OCI-M1 (cell line): Measurements from ENCODE around the gene FHOD3.
"Not testable (repeated sequence)": the region's sequence is repeated elsewhere in the genome, so short reads cannot be mapped to it uniquely, and the experiment has no call there.

Experiments used
- DNase-seq: peaks from one replicate; lab custom pipeline; 2025; lab: John Stamatoyannopoulos, UW

Gene FHOD3

DNA sequence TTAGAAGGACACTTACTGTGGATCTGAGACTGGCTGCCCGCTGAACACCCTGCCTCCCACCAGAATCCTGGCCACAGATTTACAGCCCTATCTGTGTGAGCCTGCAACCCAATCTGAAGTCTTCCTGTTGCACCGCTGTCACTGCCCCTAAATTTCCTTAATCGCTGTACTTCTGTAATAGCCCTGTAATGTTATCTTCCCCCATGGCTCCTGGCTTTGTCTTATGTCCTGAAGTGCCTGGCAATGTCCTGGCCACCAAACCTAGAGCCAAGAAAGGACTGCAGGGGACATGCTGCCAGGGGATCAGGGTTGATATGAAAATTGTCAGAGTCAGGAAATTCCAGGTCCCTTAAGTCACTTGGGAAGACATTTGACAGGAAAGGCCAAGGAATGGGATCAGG is 52.7 kb downstream of the FHOD3 start:
- no peak for DNase-seq

DNA sequence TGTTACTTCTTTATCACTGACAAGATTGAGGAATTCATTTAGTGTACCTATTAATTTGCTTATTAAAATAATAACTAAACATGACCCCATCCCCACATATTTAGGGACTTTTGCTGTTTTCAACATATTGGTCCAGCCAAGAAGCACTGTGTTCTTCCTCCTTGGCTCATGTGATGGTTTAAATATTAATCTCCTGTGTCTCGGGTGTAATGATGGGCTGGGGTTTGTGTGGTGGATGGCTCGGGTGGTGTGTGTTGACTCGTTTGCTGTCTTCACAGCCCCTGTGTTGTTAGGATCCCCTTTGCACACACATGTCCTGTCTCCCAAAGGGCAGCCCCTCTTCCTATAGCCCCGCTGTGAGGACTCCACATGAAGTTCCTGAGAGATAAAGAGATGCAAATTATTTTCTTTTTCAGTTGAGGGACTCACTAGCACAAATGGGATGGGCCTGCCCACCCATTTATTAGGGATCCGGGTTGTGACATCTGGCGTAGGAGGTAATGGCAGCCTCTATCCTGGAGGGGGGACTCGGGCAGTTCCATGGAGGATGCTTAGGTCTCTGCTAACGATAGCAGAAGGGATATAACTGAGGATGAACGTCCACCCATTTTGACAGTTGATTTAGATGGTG is 53.4 kb downstream of the FHOD3 start:
- DNase-seq = no peak

DNA sequence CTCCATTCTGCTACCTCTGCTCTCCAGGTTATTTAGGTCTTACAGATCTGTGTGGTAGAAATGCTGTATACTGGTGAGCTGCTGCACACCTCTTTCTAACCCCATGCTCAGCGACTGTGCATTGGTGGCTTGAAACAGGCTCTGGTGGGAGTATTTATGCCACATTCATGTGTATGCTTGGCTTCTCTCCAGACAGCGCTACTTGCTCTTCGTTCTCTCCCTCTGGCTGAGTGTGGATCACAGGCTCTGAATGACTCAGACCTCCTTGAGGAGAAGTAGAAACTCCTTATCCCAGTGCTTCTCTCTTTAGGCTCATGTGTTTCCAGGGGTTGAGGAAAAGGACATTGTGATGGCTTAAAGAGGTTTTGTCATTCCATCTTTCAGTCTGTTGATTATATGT is 54.9 kb downstream of the FHOD3 start:
- DNase-seq = no peak

DNA sequence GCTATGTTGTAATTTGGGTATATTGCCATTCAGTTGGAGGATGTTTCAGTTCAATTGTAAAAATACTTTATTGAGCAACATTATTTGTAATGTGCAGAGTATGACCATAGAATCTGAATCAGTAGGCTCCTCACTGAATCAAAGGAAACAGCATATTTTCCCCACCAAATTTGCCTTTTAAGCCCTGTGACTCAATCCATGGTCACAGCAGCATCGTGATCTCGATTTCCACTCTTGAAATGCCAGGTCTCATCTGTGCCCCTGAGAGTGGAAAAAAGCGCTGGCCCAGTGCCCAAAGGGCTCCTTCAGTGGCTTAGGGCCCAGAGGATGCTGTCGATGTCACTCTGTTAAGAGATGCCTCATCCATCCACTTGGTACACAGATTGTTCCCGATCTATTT is 57.5 kb downstream of the FHOD3 start:
- no peak for DNase-seq

DNA sequence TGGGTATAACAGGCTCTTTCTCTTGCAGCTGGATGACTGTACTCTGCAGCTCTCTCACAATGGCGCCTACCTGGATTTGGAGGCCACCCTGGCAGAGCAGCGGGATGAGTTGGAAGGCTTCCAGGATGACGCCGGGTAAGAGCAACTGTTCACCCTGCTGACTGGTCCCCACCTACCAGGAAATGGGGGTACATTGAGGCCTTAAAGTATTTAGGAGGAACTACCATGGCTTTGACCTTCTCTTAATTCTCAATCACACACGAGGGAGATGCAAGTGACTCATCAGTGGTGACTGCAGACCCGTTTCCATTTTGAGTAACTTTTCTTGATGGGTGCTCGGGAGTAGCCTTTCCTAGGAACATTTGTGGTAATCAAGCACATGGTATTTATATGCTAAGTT is 58.0 kb downstream of the FHOD3 start:
- no peak for DNase-seq

DNA sequence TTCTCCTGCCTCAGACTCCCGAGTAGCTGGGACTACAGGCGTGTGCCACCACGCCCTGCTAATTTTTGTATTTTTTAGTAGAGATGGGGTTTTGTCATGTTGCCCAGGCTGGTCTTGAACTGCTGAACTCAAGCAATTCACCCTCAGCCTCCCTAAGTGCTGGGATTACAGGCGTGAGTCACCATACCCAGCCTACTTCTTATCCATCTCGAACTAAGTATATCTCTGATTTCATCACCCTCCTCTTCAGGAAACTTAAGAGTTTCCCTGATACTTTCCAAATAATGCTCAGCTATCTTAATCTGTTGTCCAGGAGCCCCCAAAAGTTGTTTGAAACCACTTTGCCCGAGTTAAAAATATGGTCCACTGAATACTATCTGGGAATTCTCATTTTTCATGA is 59.2 kb downstream of the FHOD3 start:
- DNase-seq = not testable (repeated sequence)

DNA sequence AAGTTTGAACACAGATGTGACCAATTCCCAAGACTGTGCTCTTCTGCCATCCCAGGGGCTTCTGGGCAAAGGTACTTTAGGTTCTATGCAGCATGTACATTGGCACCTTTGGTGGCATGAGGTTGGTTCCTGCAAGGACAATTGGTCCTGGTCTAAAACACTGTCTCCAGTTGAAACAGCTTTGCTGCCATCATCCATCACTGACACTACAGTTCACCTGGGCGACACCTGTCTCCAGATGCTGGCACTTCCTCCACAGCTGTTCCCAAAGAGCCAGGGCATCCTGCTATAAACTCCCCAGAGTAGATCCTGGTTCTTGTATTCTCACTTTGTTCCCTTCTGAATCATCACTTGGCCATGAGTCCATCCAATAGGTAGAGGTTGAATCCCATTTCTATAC is 60.6 kb downstream of the FHOD3 start:
- no peak for DNase-seq

DNA sequence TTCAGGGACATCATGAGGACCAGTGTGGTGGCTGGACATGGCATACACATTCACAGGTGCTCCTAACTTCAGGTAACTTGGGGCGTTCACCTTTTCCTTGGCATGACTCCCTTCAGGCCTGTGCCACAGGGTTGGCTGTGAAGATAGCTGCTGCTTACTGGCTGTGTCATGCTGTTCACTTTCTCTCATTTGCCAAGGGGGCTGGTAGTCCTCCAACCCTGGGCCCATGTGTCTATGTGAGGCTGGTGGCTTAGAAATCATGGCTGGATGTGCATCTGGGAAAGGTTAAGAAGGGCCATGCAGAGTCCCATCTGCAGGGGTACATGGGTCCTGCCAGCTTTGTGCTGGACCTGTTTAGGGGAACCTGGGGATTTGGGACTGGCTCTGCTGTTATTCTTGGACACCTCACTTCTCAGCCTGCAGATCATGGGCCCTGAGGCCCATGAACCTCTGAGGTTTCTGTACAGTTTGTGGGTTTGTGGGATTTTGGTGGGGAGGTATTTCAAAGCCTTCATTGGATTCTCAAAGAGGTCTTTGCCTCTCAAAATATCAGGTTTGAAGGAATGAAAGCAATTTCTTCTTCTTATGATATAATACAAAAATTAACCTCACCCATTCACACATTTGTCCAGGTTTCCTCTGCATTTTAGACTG is 62.9 kb downstream of the FHOD3 start:
- DNase-seq = no peak

DNA sequence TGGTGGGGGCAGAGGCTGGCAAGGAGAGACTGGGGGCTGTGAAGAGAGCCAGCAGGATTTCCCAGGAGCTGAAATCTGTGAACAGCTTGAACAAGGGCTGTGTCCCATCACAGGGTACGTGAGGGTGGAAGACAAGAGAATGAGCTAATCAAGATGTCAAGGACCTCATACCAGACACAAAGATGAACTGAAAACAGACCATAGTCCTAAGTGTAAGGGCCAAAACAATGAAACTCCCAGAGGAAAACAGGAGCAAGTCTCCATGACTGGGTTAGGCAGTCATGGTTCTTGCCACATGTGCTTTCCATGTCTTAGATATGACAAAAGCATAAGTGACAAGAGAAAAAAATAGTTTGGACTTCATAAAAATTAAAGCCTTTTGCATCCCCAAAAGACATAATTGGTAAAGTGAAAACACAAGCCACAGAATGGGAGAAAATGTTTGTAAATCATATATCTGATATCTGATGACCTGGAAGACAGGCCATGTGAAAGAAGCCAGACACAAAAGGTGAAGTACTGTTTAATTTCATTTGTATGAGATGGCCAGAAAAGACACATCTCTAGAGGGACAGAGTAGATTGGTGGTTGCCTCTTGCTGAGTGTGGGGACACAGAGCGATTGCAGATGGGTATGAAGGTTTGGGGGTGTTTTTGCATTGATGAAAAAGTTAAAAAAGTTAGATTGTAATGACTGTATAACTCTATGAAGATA is 67.6 kb downstream of the FHOD3 start:
- DNase-seq = no peak

DNA sequence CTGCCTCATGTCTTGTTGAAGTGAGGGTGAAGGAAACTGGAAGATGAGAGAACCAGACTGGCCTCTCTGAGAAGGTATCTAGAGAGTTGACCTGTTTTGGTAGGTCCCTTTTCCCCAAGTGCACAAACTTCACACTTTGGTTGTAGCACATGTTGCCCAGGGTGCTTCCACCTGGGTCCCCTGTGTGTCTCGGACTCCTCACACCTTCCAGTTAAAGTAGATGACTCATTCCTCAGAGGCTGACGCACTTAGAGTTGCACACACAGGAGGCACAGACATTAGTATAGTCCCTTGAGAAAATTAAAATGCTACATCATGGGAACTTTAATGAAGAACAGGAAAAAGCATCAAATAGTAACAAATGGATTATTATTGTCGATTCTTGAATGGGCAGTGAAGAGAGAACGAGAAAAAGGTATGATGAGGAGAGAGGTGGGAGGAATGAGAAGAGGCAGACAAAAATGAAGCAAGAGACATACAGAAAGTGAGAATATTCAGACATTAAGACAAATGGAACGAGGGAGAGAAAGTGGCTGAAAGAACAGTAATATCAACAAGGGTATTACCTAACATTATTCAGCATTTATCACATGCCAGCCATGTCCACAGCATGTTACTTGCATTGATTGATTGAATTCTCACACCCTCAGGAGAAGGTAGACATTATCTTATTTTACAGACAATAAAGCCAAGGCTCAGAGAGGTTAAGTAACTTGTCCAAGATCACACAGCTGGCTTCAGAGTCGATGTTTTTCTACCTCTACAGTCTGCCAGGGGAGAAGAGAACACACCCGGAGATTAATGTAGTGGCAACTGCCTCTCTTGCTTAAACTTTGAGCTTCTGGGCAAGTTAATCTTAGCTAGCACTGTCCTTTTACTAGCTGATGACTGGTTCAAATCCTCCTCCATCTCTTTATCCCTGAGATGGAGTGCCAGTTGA is 68.6 kb downstream of the FHOD3 start:
- DNase-seq = no peak

DNA sequence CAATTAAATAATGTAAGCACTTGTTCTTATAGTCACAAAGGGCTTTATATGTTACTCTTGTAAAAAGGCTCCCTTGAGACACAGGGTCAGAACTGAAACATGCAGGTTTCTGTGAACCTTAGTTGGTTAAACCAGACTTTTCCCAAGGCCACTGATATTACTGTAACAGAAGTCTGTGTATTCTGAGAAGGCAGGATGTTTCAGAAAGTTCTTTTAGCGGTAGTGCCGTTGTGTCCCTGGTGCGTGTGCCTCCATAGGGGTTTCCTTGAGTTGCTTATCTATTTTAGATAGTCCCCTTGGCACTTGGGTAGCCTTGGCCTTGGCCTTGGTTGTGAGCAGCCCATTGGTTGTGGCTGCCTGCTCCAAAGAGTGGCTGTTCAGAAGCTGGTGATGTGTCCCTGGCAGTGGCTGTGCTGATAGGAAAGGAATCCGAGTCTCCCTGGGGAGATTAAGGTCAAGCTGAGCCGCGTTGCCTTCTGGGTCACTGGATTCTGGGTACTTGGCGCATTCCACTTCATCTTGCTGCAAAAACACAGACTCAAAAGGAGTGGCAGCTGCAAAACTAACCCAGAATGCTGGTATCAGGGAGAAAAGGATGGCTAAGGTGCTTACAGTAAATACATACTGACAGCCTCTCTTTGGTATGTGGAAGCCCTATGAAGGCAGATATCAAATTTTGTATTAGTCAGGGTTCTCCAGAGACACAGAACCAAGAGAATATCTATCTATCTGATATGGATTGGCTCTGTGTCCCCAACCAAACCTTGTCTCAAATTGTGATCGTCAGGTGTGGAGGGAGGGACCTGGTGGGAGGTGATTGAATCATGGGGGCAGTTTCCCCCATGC is 69.7 kb downstream of the FHOD3 start:
- no peak for DNase-seq

DNA sequence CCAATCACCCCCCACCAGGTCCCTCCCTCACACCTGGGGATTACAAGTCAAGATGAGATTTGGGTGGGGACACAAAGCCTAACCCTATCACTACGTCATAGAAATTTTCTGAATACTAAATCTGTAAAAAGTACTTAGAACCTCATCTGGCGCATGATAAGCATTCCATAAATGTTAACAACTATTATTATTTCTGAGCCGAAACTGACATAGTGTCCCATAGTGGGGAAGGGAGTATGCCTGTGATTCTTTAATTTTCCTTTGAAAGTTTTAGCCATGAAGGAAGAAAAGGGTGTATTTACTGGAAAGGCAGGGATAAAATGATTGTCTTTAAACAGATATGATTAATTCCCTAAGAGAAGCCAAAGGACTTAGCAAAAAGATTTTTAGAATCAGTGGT is 71.4 kb downstream of the FHOD3 start:
- no peak for DNase-seq

DNA sequence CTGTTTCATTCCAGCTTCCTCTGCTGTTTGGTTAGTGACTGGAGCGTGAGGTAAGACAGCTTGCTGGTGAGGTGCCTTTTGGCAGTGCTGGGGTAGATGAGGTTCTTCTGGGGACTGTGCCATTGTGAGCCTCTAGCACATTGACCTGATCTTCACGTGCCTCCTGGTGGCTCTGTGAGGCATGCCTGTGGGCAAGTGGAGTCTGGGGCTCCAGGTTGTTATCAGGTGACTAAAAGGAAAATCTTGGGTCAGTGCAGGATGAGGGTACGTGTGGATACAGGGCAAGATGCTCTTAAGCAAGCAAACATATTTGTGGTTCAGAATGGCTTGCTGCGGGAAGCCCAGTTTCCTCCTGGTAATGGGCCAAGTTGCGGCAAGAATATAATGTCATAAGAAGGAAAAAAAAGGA is 75.4 kb downstream of the FHOD3 start:
- DNase-seq = peak; percentile 2

DNA sequence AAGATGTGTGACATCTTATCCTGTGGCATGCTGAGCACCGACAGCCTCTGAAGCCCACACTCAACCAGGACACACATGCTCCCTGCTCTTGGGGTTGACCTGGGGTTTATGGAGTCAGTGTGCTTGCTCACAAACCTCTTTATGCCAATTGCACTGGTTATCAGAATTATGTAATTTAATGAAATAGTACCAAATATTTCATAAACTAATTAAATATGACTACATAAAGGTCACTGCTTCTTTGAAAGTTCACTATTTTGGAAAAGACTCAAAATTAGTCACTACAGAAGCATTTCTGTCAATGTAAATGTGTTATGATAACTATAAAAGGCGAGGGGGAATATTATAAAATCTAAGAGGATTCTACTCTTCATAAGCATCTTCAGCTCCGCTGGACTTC is 76.7 kb downstream of the FHOD3 start:
- no peak for DNase-seq

DNA sequence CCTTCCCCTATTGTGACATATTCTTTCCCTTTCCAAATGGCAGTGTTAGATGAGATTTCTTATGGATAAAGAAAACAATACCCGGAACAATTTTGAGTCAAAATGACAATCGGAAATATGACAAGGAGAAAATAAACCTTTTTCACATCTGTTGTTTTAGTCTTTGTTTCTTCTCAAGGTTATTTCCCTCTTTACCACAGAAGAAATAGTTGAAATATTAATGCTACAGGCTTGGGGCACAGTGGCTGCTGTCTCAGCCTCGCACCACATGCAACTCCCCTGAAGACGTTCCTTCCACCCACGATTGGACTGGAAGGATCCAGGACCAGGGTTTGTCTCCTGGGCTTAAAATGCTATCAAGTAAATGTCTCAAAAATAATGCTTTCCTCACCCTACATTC is 77.6 kb downstream of the FHOD3 start:
- DNase-seq = no peak

DNA sequence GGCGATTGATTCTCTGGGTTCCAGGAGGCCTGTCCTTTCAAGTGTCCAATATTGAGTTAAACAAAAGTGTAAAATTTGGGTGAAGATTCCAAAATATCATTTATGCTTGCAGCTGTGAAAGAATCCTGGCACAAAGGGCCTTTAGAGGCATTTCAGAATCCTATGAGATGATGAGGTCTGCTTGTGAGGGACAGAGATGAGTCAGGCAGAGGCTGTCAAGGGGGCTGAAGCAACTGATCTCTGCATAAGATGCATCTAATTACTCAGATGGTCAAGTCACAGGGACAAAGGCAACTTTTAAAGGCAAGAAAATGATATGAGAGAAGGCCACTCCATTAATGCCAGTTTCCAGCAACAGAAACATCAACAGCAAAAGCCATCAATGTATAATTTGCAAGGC is 78.8 kb downstream of the FHOD3 start:
- no peak for DNase-seq

DNA sequence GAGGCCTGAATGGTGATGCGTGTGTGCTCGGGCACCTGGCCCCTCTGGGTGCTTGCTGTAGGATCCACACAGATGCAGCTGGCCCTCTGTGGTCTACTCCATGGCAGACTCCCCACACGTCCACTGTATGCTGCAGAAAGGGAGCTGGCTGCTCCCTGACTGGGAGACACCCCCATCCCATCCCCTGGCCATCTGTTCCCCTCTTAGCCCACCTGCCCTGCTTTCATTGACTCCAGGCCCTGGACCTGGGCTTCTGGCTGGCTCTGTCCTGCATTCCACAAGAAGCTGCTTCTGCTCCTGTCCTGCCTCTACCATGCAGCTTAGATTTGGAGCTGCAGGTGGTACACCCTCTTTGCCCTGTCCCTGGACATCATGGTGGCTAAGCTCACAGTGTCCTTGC is 80.1 kb downstream of the FHOD3 start:
- no peak for DNase-seq

DNA sequence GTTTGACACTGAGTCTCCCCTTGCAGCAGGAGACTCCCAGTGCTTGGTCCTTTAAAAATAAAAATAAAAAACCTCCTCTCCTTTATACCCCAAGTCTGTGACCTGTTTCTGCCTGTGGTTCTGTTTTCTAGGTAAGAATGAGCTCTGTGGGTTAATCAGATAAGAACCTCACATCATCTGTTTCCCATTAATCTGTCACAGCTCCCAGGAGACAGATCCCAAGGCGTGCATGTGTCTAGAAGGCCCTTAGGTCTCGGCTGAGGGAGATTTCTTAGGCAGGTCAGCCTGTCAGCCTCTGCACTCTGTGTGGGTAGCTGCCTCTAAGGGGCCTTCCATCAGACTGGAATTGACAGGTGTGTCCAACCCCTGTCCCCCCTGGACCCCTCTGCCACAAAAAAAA is 80.7 kb downstream of the FHOD3 start:
- no peak for DNase-seq

DNA sequence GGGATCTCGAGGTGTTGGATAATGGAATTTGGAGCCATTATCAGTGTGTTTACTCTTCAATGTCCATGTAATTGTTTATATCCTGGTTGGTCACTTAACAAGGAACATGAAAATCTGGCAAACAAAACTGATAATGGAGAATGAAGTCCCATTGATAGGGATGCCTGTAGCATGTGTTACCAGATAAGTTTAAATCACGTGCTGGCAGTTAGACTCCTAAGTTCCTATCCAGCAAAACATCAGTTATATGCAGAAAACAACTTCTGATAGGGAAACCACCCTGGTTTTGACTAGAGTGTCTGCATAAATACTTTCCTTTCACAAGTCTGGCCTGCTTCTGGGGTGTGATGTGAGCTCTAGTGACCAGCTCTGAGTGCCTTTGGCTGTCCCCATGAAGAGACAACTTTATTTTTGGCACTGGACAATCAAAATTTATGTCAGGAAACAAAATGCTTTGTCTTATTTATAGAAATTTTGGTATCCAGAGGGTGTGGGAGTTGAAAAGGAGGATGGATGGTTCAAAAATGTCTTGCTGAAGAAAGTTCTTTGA is 82.0 kb downstream of the FHOD3 start:
- peak; percentile 67 for DNase-seq

DNA sequence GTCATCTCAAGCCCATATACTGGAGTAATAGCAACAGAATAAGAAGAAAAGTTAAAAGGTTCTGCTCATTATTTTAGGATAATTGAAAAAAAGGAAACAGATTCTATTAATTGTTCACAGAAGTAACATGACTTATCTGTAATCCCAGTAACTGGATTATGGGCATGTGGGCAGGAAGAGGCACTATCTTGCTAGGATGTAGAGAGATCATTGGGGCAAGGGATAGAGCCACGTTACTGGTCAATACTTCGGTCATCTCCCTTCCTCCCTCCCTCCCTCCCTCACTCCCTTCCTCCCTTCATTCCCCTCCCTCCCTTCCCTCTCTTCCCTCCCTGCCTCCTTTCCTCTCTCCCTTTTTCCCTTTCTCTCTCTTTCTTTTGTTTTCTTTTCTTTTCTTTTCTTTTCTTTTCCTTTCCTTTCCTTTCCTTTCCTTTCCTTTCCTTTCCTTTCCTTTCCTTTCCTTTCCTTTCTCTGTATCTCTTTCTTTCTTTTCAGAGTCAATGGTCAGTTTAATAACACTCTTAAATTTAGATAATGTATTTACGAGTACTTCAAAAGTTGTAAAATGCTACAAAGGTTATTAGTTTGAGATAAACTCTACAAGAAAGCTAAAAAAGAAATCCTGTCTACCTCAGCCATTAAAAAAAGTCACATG is 82.8 kb downstream of the FHOD3 start:
- DNase-seq = no peak

DNA sequence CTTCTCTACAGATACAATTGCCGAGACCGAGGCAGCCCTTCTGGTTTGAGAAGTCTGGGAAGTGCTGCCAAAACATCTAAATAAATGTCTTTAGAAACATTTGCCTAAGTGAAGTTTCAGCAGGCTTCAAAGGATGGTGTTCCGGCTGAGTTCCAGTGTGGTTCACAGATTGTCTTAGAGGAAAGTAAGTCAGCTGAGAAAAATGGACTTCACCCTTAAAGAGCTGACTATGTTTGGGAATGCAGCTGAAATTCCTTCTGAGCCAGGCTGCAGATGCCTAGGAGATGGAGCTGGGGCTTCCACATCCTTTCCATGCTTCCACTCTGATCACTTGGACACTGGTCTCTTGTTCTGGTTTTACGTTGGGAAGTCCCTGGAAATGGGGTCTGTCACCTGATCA is 83.6 kb downstream of the FHOD3 start:
- no peak for DNase-seq
